DMS53 (cell line): Measurements from ENCODE around the gene PRR22.
"Not testable (repeated sequence)": the region's sequence is repeated elsewhere in the genome, so short reads cannot be mapped to it uniquely, and the experiment has no call there.

Source experiments
- DNase-seq: peaks from one replicate; lab custom pipeline; 2025; lab: John Stamatoyannopoulos, UW

The PRR22 gene

DNA sequence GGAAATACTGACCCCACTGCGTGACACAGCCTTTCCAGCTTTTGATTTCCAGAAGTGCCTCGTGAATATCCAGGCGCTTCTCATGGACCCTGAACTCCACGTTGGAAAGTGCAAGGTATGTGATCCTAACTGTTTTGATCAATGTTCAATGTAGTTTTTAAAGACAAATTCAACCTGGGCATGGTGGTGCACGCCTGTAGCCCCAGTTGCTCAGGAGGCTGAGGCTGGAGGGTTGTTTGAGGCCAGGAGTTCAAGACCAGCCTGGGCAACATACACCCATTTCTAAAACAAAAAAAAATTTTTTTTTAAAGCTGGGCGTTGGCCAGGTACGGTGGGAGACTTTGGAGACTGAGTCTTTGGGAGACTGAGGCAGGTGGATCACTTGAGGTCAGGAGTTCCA, 32.8 kb downstream of the PRR22 start:
- no peak for DNase-seq

GRCh38 chr19:5749505-5749904, 35.0 kb downstream of the PRR22 start:
- no peak for DNase-seq

DNA sequence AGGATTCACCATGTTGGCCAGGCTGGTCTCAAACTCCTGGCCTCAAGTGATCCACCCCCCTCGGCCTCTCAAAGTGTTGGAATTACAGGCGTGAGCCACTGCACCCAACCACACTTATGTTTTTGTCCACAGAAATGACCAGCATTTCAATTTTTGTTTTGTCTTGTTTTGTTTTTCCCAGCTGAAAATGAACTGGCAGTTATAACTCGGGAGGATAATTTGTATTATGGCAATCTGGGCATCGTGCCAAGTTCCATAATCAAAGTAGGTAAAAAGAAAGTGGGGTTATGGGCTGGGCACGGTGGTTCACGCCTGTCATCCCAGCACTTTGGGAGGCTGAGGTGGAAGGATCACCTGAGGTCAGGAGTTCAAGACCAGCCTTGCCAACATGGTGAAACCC, 35.6 kb downstream of the PRR22 start:
- not testable (repeated sequence) for DNase-seq

DNA sequence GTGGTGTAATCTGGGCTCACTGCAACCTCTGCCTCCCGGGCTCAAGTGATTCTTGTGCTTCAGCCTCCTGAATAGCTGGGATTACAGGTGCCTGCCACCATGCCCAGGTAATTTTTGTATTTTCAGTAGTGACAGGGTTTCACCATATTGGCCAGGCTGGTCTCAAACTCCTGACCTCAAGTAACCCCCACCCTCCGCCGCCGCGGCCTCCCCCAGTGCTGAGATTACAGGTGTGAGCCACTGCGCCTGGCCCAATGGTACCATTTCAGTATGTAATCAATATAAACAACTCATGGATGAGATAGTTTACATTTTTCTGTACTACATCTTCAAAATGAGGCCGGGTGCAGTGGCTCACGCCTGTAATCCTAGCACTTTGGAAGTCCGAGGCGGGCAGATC, 39.5 kb downstream of the PRR22 start:
- DNase-seq = not testable (repeated sequence)

DNA sequence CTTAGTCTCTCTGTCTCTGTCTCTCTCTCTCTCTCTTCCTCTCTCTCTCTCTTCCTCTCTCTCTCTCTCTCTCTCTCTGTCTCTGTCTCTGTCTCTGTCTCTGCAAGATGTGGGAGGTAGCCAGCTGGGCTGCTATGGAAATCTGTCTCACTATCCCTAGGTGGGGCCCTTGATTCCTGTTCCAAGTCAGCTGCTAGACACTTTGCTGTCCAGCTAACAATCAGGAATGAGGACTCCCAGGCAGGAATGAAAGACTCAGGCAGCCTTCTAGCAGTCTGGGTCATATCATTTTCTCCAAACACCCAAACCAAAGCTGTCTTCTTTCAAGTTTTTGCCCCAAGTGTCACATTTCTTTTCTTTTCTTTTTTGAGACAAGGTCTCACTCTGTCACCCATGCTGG, 40.9 kb downstream of the PRR22 start:
- no peak for DNase-seq

- DNase-seq = no peak
These were observed 42.5 kb downstream of the PRR22 start for GRCh38 chr19:5742051-5742450.

DNA sequence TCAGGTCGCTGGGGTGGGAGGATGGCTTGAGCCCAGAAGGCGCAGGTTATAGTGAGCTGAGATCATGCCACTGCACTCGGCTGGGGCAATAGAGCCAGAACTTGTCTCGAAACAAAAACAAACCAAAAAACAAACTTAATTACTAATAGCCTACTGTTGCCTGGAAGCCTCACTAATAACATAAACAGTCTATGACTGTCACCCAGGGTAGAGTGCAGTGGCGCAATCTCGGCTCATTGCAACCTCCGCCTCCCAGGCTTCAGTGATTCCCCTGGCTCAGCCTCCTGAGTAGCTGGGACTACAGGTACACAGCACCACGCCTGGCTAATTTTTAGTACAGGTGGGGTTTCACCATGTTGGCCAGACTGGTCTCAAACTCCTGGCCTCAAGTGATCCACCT, 46.1 kb downstream of the PRR22 start:
- no peak for DNase-seq

GRCh38 chr19:5733172-5733571, 51.4 kb downstream of the PRR22 start:
- not testable (repeated sequence) for DNase-seq
